Adipose tissue (tissue), 3 donors: ENCODE data around the gene SLC23A2. TPM values are rescaled to one million over a fixed set of nuclear protein-coding genes. Genes with fewer than 3 reads are reported as not detected.

Experiments
- H3K27ac ChIP-seq: one replicate; pipeline ENCODE4 v1.5.1; 2013; ENCODE audit warnings: low read depth, low read length
- WGBS, 3 donors: extraction: QIAGEN DNeasy Blood & Tissue Kit; methylation state at CpG; one replicate each; pipeline ENCODE4 v1.1.7; 2013; 5-methylcytosine and 5-hydroxymethylcytosine counted together
- polyA plus RNA-seq, 3 donors: library from polyadenylated mRNA; stranded (reverse); fragments of 200-250 nt; gene quantifications; one replicate each; pipeline ENCODE4 v1.2.3, GENCODE V29; 2013
- donor health status: healthy with polysubstance abuse.
- donor health status: Bipolar disorder and iron deficiency.
- donor health status: healthy.

Gene SLC23A2
- polyA plus RNA-seq, 3 donors: 3.6 to 6.1 (median 4.0) TPM

GRCh38 chr20:4817230-4817671, 184.1 kb downstream of the SLC23A2 start:
- no peak overlapping the region for H3K27ac ChIP-seq
- WGBS, 3 donors: 54 to 85% (median 77%) methylated on average over 3 of the region's 3 CpGs

DNA sequence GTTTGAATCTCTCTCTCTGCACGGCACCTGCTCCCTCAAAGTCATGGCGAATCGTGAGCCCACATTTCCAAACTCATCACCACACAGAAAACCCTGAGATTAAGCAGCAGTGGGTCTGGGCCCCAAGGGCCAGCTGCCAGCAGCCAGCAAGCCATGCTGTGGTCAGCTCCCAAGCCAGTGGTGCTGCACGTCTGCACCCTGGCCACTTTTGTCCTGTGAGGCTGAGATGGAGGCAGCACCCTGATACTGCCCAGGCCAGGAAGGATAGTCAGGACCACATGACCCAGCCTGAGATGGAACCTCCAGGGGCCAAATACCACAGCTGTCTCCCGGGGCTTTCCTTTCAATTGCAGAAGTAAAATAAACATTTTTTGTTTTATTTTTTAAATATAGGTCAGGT, 185.7 kb downstream of the SLC23A2 start:
- WGBS, 3 donors: 71 to 81% (median 74%) methylated on average over 5 of the region's 5 CpGs
- no peak overlapping the region for H3K27ac ChIP-seq

GRCh38 chr20:4814696-4815252, 186.5 kb downstream of the SLC23A2 start:
- peak overlapping the region; percentile 88 for H3K27ac ChIP-seq
- WGBS, 3 donors: 35 to 43% (median 42%) methylated on average over 20 of the region's 20 CpGs

- H3K27ac ChIP-seq: peak overlapping the region; percentile 88
- 35 to 68% (median 39%) methylated on average over 13 of the region's 13 CpGs for WGBS, 3 donors
Observed at GRCh38 chr20:4813863-4814695, 187.2 kb downstream of the SLC23A2 start.

DNA sequence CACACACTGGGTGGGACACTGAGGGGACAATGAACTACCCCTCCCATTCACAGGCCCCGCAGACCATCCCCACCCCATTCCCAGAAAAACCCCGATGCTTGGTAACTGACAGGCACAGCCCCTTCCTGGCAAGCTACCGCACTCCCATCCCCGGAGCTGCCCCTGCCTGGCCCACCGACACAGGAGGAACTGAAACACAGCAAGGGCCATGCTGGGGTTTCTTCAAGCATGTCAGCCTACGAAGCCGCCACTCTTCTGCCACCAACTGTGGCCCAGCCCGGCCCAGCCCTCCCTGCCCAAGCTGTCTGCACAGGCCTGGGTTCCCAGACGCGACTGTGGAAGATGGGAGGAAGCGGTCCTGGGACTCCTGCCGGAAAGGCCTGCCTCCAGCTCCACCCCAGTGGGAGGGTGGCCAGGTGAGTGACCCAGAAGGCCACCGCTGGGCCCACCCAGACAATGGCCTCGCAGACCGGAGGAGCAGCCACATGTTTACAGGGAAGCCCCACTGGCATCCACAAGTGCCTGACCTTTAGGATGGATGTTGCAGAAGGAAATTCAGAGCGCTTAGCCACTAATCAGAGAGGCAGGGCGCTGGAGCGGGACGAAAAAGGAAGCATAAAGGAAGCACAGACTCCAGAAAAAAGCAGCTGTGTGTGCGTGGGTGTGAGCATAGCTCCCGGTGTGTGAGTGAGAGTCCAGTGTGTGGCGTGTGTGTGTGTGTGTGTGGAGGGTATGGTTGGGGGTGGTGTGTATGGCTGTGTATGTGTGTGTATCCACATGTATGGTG, 188.0 kb downstream of the SLC23A2 start:
- 48 to 50% (median 48%) methylated on average over 22 of the region's 22 CpGs for WGBS, 3 donors
- H3K27ac ChIP-seq: peak overlapping the region; percentile 60

GRCh38 chr20:4812641-4813075, 188.7 kb downstream of the SLC23A2 start:
- peak overlapping the region; percentile 60 for H3K27ac ChIP-seq
- 68 to 71% (median 69%) methylated on average over 7 of the region's 7 CpGs for WGBS, 3 donors

DNA sequence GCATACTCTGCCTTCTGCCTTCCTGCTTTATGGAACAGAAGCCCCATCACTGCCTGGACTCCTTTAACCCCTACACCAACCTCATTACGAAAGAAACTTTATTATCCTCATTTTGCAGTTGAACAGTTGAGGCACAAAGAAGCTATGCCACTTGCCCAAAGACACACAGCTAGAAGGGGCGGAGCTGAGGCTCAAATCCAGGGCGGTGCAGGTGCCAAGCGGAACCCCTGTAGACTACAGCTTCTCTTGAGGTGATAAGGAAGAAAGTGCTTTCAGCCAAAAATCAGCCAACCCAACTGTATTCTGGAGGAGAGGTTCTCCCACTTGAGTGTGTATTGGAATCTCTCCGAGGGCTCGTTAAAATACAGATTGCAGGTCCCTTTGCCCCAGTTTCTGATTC, 189.1 kb downstream of the SLC23A2 start:
- H3K27ac ChIP-seq: no peak overlapping the region
- 62 to 76% (median 66%) methylated on average over 6 of the region's 6 CpGs for WGBS, 3 donors

- WGBS, 3 donors: 53 to 65% (median 58%) methylated on average over 8 of the region's 8 CpGs
Observed at GRCh38 chr20:4811661-4812181, 189.6 kb downstream of the SLC23A2 start.

GRCh38 chr20:4811257-4811656, 190.1 kb downstream of the SLC23A2 start:
- H3K27ac ChIP-seq: no peak overlapping the region

More at GRCh38 chr20:4811661-4812181, 189.6 kb downstream of the SLC23A2 start:
- no peak overlapping the region for H3K27ac ChIP-seq

DNA sequence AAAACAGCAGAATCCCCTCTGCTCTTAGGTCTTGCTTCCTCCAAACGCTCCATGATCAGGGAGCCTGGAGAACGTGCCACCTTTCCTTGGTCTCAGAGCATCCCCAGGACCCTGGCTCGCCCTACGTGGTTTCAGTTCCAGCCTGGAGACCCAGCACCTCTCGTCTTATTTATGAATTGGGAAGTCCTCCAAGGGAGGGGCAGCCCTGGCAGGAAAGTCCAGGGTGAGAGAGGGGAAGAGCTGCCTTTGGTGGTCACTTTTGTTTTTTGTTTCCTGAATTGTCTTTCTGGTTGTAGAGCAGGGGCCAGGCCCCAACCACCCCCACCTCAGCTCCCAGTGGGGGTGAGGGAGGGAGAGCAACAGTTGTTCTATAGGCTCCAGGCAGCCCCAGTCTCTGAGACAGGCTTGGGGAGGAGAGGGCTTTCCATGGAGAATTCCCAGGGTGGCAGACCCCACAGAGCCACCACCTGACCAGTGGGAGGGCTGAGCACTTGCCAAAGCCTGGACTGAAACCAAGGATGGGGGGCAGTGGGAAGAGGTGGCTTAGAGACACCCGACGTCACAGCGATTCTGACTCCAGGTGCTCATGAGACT, 190.8 kb downstream of the SLC23A2 start:
- 60 to 68% (median 64%) methylated on average over 8 of the region's 8 CpGs for WGBS, 3 donors
- H3K27ac ChIP-seq: no peak overlapping the region

More at GRCh38 chr20:4811257-4811656, 190.1 kb downstream of the SLC23A2 start:
- 75 to 91% (median 87%) methylated on average over 4 of the region's 4 CpGs for WGBS, 3 donors

DNA sequence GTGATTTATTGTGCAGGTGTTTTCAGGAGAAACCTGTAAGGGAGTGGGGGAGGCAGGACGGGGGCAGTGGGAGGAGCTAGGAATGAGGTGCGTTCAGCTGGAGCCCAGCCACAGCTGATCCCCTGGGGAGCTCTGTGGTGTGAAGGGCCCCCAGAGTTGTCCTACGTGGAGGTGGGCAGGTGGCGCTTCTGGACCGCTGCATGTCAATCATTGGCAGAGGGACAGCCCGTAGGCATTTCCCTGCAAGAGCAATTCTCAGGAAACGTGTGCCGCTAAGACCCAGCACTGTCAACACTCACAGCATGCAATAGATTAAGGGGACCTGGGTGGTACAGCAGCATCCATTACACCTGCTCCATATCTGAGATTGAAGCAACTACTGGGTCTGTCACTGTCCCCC, 191.6 kb downstream of the SLC23A2 start:
- no peak overlapping the region for H3K27ac ChIP-seq
- 18 to 62% (median 54%) methylated on average over 8 of the region's 8 CpGs for WGBS, 3 donors

- H3K27ac ChIP-seq: no peak overlapping the region
- 47 to 53% (median 50%) methylated on average over 1 of the region's 1 CpG for WGBS, 3 donors
Observed at GRCh38 chr20:4808872-4809271, 192.4 kb downstream of the SLC23A2 start.

DNA sequence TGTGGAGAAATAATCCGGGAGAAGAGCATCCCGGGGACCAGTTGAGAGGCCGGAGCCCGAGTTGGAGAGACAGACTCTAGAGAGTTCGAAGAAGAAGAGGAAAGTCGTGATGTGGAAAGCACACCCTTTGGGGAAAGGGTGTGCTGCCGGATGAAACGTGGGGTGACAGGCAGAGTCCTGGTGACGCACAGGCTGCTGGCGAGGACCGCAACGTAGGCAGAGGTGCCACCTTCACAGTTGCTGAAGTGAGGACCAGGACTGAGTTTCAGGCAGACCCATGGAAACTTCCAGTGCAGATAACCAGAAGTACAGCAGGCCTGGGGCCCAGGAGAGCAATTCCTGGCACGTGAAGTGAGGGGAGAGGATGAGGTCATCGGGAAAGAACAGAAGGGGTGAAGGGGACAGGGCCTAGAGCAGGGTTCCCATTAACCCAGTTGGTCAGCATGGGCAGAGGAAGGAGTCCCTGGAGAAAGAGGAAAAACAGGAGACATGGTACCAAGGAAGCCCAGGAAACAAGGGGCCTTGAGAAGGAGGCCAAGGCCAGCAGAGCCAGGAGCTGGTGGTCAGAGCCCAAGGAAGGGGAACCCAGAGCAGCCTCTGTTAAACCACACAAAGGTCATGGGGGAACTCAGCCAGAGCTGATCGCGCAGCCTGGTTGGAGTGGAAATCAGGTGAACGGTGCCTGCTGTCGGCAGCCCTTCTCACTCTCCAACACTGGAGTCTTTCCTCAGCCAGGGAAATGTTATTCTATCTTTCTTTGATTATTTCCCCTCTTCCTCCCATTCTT, 195.5 kb downstream of the SLC23A2 start:
- H3K27ac ChIP-seq: no peak overlapping the region
- 72 to 85% (median 78%) methylated on average over 18 of the region's 18 CpGs for WGBS, 3 donors

GRCh38 chr20:4802527-4802926, 198.8 kb downstream of the SLC23A2 start:
- H3K27ac ChIP-seq: no peak overlapping the region
- WGBS, 3 donors: 44 to 75% (median 64%) methylated on average over 3 of the region's 3 CpGs
